ENCODE results near the gene NFIA. TPM values are rescaled to one million over a fixed set of nuclear protein-coding genes. Genes with fewer than 3 reads are reported as not detected.

The NFIA gene
- total RNA-seq, 6 donors from 2014 or later = 33.5 to 94.3 (median 44.9) TPM

- 16 to 17% methylated on average over 13 of the region's 17 CpGs for WGBS, 2 donors
- H3K4me1 ChIP-seq = peaks cover 32 to 51% (median 36%) of the 10 kb centered on the region in 4 donors
- peaks cover 0 to 8% (median 7%) of the 10 kb centered on the region in 4 donors for H3K36me3 ChIP-seq
- peak overlapping the region; percentile 85 to 97 (median 95) for H3K27ac ChIP-seq
- no peaks in the 10 kb centered on the region for H3K27me3 ChIP-seq
- H3K4me3 ChIP-seq = peak overlapping the region; percentile 60 to 93 (median 69)
- H3K9me3 ChIP-seq = no peaks in the 10 kb centered on the region
- ATAC-seq (ENCODE audit: low FRiP score in 2 of 2) (no peak), DNase-seq (no peak)
- no peak for TF ChIP-seq EP300 (IDR thresholded peaks at IDR 0.05)
- no peak for TF ChIP-seq CTCF (IDR thresholded peaks at IDR 0.05)
- TF ChIP-seq POLR2A (IDR thresholded peaks at IDR 0.05) = no peak
- no peak for TF ChIP-seq POLR2AphosphoS5 (IDR thresholded peaks at IDR 0.05)
Measured at GRCh38 chr1:61083807-61084440, 1.6 kb downstream of the NFIA start.

- no peaks in the 10 kb centered on the region for H3K9me3 ChIP-seq
- H3K27me3 ChIP-seq = no peaks in the 10 kb centered on the region
- H3K4me1 ChIP-seq = peaks cover 25 to 44% (median 29%) of the 10 kb centered on the region in 4 donors
- H3K36me3 ChIP-seq = peaks cover 0 to 9% (median 7%) of the 10 kb centered on the region in 4 donors
- H3K4me3 ChIP-seq = peak overlapping the region in 3 of 4 donors; percentile 60 to 93 (median 78)
- WGBS, 2 donors = 41 to 42% methylated on average over 5 of the region's 5 CpGs
- no peak for ATAC-seq (ENCODE audit: low FRiP score in 2 of 2)
- peak overlapping the region; percentile 85 to 97 (median 95) for H3K27ac ChIP-seq
- no peak for TF ChIP-seq CTCF (IDR thresholded peaks at IDR 0.05)
- no peak for DNase-seq
Measured at GRCh38 chr1:61084491-61085031, 2.2 kb downstream of the NFIA start.

- no peaks in the 10 kb centered on the region for H3K9me3 ChIP-seq
- peaks cover 0 to 9% (median 7%) of the 10 kb centered on the region in 4 donors for H3K36me3 ChIP-seq
- DNase-seq = no peak
- peaks cover 17 to 36% (median 24%) of the 10 kb centered on the region in 4 donors for H3K4me1 ChIP-seq
- ATAC-seq (ENCODE audit: low FRiP score in 2 of 2) = no peak
- peak overlapping the region; percentile 85 to 97 (median 95) for H3K27ac ChIP-seq
- 36 to 39% methylated on average over 3 of the region's 3 CpGs for WGBS, 2 donors
- no peak for TF ChIP-seq EP300 (IDR thresholded peaks at IDR 0.05)
- no peak for TF ChIP-seq CTCF (IDR thresholded peaks at IDR 0.05)
- TF ChIP-seq POLR2A (IDR thresholded peaks at IDR 0.05) = no peak
- no peak for TF ChIP-seq POLR2AphosphoS5 (IDR thresholded peaks at IDR 0.05)
- peak overlapping the region in 2 of 4 donors; percentile 78 to 93 for H3K4me3 ChIP-seq
- H3K27me3 ChIP-seq = no peaks in the 10 kb centered on the region
Measured at GRCh38 chr1:61085206-61085982, 3.0 kb downstream of the NFIA start.

GRCh38 chr1:61085983-61086644 is 3.8 kb downstream of the NFIA start:
- DNase-seq (no peak), ATAC-seq (ENCODE audit: low FRiP score in 2 of 2) (no peak)
- Histone ChIP-seq H3K4me1 (peaks cover 10 to 29% (median 18%) of the 10 kb centered on the region in 4 donors), H3K36me3 (peaks cover 0 to 9% (median 7%) of the 10 kb centered on the region in 4 donors), H3K27me3 (no peaks in the 10 kb centered on the region), H3K9me3 (no peaks in the 10 kb centered on the region), H3K27ac (peak overlapping the region in 3 of 4 donors; percentile 85 to 97 (median 94)), H3K4me3 (no peak overlapping the region)
- TF ChIP-seq POLR2AphosphoS5 (IDR thresholded peaks at IDR 0.05) (no peak), EP300 (IDR thresholded peaks at IDR 0.05) (no peak), CTCF (IDR thresholded peaks at IDR 0.05) (no peak), POLR2A (IDR thresholded peaks at IDR 0.05) (no peak)
- WGBS, 2 donors = 60 to 67% methylated on average over 4 of the region's 4 CpGs

Data from upper lobe of left lung (tissue), 6 donors.